Mesothelial cell of epicardium (in vitro differentiated cells): Measurements from ENCODE around the gene LY6G5C. TPM values are rescaled to one million over a fixed set of nuclear protein-coding genes. Genes with fewer than 3 reads are reported as not detected.

Experiments
- DNase-seq, 2 experiments: peaks; one replicate each; pipeline ENCODE4 v3.0.0; 2021; ENCODE audit warnings: low spot score in 2 of 2; ENCODE audit not compliant: unreplicated experiment in 2 of 2
- H3K27ac Mint-ChIP-seq: 2 replicates; pipeline ENCODE4 v1.8.0; 2021; ENCODE audit warnings: mixed read lengths
- H3K27me3 Mint-ChIP-seq: 2 replicates; pipeline ENCODE4 v1.8.0; 2021; ENCODE audit warnings: low read depth, mixed read lengths
- H3K36me3 Mint-ChIP-seq: 2 replicates; pipeline ENCODE4 v1.8.0; 2021; ENCODE audit warnings: mixed read lengths
- H3K4me1 Mint-ChIP-seq: 2 replicates; pipeline ENCODE4 v1.8.0; 2021; ENCODE audit warnings: mixed read lengths
- H3K4me3 Mint-ChIP-seq: 2 replicates; pipeline ENCODE4 v1.8.0; 2021; ENCODE audit warnings: mild to moderate bottlenecking, moderate library complexity, mixed read lengths
- H3K9me3 Mint-ChIP-seq: 2 replicates; pipeline ENCODE4 v1.8.0; 2021; ENCODE audit warnings: mixed read lengths
- CTCF ChIP-seq: fragments of 200-600 bp; sonication (generic); IDR thresholded peaks from one replicate; pipeline ENCODE4 v1.5.0; 2021; ENCODE audit warnings: antibody characterized with exemption; ENCODE audit not compliant: unreplicated experiment
- total RNA-seq: library from RNA; stranded (reverse); gene quantifications from 3 replicates; pipeline ENCODE4 v1.2.1, GENCODE V29; 2021

The LY6G5C gene
- total RNA-seq, 1 donor from 2014 or later, result 1.5 TPM

- Mint-ChIP-seq H3K27ac (peak overlapping the region; percentile 19), H3K4me3 (peak overlapping the region; percentile 97)
Observed at GRCh38 chr6:31700740-31701401, 20.0 kb upstream of the LY6G5C start.

GRCh38 chr6:31697555-31697954 lies 16.7 kb upstream of the LY6G5C start:
- TF ChIP-seq CTCF, result no peak
- Mint-ChIP-seq H3K36me3 (peaks cover 14% of the 10 kb centered on the region), H3K27me3 (no peaks in the 10 kb centered on the region), H3K27ac (peak overlapping the region; percentile 36), H3K9me3 (no peaks in the 10 kb centered on the region), H3K4me1 (peaks cover 25% of the 10 kb centered on the region), H3K4me3 (no peak overlapping the region)
- no peak for DNase-seq

More at GRCh38 chr6:31700740-31701401, 20.0 kb upstream of the LY6G5C start:
- Mint-ChIP-seq H3K36me3 (peaks cover 6% of the 10 kb centered on the region), H3K9me3 (no peaks in the 10 kb centered on the region), H3K27me3 (no peaks in the 10 kb centered on the region), H3K4me1 (peaks cover 28% of the 10 kb centered on the region)
- no peak for DNase-seq
- TF ChIP-seq CTCF, result no peak

- H3K27me3 Mint-ChIP-seq, result no peaks in the 10 kb centered on the region
- TF ChIP-seq CTCF, result no peak
- peaks cover 24% of the 10 kb centered on the region for H3K36me3 Mint-ChIP-seq
- H3K4me1 Mint-ChIP-seq, result peaks cover 15% of the 10 kb centered on the region
- H3K27ac Mint-ChIP-seq, result no peak overlapping the region
- no peak overlapping the region for H3K4me3 Mint-ChIP-seq
- no peaks in the 10 kb centered on the region for H3K9me3 Mint-ChIP-seq
- DNase-seq, result no peak
Observed at GRCh38 chr6:31693535-31693934, 12.7 kb upstream of the LY6G5C start.

GRCh38 chr6:31692886-31693285 lies 12.0 kb upstream of the LY6G5C start:
- no peak for TF ChIP-seq CTCF
- Mint-ChIP-seq H3K9me3 (no peaks in the 10 kb centered on the region), H3K4me1 (peaks cover 15% of the 10 kb centered on the region), H3K4me3 (no peak overlapping the region), H3K27ac (no peak overlapping the region), H3K36me3 (peaks cover 24% of the 10 kb centered on the region), H3K27me3 (no peaks in the 10 kb centered on the region)
- no peak for DNase-seq

DNA sequence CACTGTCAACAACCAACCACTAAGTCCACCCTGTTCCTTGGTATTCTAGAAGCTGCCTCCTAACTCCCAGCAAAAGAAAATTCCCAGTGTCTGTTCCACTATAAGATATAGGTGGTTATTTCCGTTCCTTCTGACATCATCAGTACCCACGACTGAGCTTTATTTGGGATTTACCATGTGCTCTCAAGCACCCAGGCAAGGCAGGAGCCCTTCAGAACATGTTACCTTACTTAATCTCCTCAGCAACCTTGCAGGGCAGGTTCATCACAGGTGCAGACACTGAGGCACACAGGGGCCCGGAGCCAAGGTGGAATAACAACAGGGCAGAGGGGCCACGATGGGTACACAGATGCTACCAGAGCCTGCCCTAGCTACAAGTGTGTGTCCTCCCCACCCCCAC lies 11.5 kb upstream of the LY6G5C start:
- H3K4me3 Mint-ChIP-seq, result no peak overlapping the region
- H3K36me3 Mint-ChIP-seq, result peaks cover 29% of the 10 kb centered on the region
- H3K9me3 Mint-ChIP-seq, result no peaks in the 10 kb centered on the region
- no peak for TF ChIP-seq CTCF
- no peak overlapping the region for H3K27ac Mint-ChIP-seq
- DNase-seq, result no peak
- peaks cover 11% of the 10 kb centered on the region for H3K4me1 Mint-ChIP-seq
- no peaks in the 10 kb centered on the region for H3K27me3 Mint-ChIP-seq
